Thoracic aorta (tissue), 2 donors: ENCODE data around the gene THYN1. TPM values are rescaled to one million over a fixed set of nuclear protein-coding genes. Genes with fewer than 3 reads are reported as not detected.

ENCODE experiments used
- ATAC-seq: fragments of 150-250 bp; one replicate; pipeline ENCODE4 v1.8.0; 2017; ENCODE audit warnings: low read depth; ENCODE audit not compliant: insufficient number of reproducible peaks, low FRiP score
- DNase-seq: peaks from one replicate; pipeline ENCODE4 v3.0.0-alpha.2; 2020; ENCODE audit warnings: low spot score
- H3K27ac ChIP-seq, 2 donors: fragments of 200-600 bp; sonication (generic); 1 replicate in 1 of 2; 2 replicates in 1 of 2; pipeline ENCODE4 v1.5.1; 2016; ENCODE audit warnings: mild to moderate bottlenecking in 2 of 2, moderate library complexity in 2 of 2
- H3K27me3 ChIP-seq: fragments of 200-600 bp; sonication (generic); replicated peaks from 2 replicates; pipeline ENCODE4 v1.6.0; 2016; ENCODE audit warnings: mild to moderate bottlenecking; ENCODE audit not compliant: insufficient read depth
- H3K36me3 ChIP-seq: fragments of 200-600 bp; sonication (generic); one replicate; pipeline ENCODE4 v1.5.1; 2016
- H3K4me1 ChIP-seq, 2 donors: fragments of 200-600 bp; sonication (generic); 1 replicate in 1 of 2; 2 replicates in 1 of 2; pipeline versions ENCODE4 v1.5.1 to v1.6.0; 2016; ENCODE audit warnings: low read depth in 2 of 2, mild to moderate bottlenecking in 1 of 2; ENCODE audit not compliant: control insufficient read depth in 1 of 2
- H3K4me3 ChIP-seq: fragments of 200-600 bp; sonication (generic); 2 replicates; pipeline ENCODE4 v1.5.1; 2016; ENCODE audit warnings: mild to moderate bottlenecking
- H3K9me3 ChIP-seq: fragments of 200-600 bp; sonication (generic); 2 replicates; pipeline ENCODE4 v1.5.1; 2016
- total RNA-seq, 2 donors: library from RNA; depleted of rRNA; stranded (reverse); fragments of >200 nt; gene quantifications; one replicate each; pipeline versions ENCODE4 v1.1.0 to v1.2.3, GENCODE V29; 2016
- TF ChIP-seq, protein P1 (sequence below): fragments of 200-600 bp; sonication (generic); IDR thresholded peaks from one replicate; pipeline ENCODE4 v1.5.1; 2019; ENCODE audit warnings: antibody characterized with exemption

Gene THYN1
- total RNA-seq, 2 donors from 2014 or later, result 31.1 to 44.2 TPM

- TF ChIP-seq, protein P1, sequence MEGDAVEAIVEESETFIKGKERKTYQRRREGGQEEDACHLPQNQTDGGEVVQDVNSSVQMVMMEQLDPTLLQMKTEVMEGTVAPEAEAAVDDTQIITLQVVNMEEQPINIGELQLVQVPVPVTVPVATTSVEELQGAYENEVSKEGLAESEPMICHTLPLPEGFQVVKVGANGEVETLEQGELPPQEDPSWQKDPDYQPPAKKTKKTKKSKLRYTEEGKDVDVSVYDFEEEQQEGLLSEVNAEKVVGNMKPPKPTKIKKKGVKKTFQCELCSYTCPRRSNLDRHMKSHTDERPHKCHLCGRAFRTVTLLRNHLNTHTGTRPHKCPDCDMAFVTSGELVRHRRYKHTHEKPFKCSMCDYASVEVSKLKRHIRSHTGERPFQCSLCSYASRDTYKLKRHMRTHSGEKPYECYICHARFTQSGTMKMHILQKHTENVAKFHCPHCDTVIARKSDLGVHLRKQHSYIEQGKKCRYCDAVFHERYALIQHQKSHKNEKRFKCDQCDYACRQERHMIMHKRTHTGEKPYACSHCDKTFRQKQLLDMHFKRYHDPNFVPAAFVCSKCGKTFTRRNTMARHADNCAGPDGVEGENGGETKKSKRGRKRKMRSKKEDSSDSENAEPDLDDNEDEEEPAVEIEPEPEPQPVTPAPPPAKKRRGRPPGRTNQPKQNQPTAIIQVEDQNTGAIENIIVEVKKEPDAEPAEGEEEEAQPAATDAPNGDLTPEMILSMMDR, result no peak
- H3K4me3 ChIP-seq, result no peak overlapping the region
- H3K4me1 ChIP-seq, result no peaks in the 10 kb centered on the region
- peaks cover 18% of the 10 kb centered on the region for H3K36me3 ChIP-seq
- H3K27ac ChIP-seq, result no peak overlapping the region
- H3K27me3 ChIP-seq, result no peaks in the 10 kb centered on the region
- no peak for ATAC-seq
- DNase-seq, result no peak
- H3K9me3 ChIP-seq, result no peaks in the 10 kb centered on the region
These were observed 50.5 kb downstream of the THYN1 start for GRCh38 chr11:134202661-134203060.

DNA sequence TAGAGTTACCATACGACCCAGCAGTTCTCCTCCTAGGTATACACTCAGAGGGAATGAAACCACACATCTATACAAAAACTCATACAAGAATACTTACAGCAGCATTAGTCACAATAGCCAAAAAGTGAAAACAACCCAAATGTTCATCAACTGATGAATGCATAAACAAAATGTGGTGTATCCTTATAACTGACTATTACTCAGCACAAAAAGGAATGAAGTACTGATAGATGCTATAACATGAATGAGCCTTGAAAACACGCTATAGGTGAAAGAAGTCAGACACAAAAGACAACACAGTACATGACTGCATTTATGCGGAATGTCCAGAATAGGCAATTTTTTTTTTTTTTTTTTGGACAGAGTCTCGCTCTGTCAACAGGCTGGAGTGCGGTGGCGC lies 52.5 kb downstream of the THYN1 start:
- Histone ChIP-seq H3K9me3 (no peaks in the 10 kb centered on the region), H3K27ac (no peak overlapping the region), H3K36me3 (peaks cover 10% of the 10 kb centered on the region), H3K4me3 (no peak overlapping the region), H3K4me1 (no peaks in the 10 kb centered on the region), H3K27me3 (no peaks in the 10 kb centered on the region)
- no peak for DNase-seq
- TF ChIP-seq, protein P1, result no peak
- no peak for ATAC-seq

DNA sequence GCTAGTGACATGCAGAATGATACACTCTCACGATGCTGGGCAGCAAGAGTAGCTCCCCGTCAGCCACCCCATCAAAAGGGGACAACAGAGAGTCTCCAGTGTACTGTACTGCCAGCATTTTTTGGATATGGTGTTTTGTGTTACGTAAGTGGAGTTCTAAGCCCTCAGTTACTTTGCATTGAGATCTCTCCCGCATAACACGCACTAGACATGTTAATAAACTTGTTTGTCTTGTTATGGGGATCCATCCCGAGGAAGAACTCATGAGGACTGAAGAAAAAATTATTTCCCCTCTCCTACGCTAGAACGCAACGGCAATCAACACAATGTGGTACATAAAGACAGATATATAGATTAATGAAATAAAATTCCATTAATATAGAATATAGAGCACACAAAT lies 53.6 kb downstream of the THYN1 start:
- ATAC-seq (no peak), DNase-seq (no peak)
- Histone ChIP-seq H3K27me3 (no peaks in the 10 kb centered on the region), H3K27ac (no peak overlapping the region), H3K4me3 (no peak overlapping the region), H3K36me3 (peaks cover 10% of the 10 kb centered on the region), H3K4me1 (no peaks in the 10 kb centered on the region), H3K9me3 (no peaks in the 10 kb centered on the region)
- TF ChIP-seq, protein P1, result no peak

Other genes with a start within 250 kb of the THYN1 start
- gene JAM3, start 184.3 kb downstream of the THYN1 start, total RNA-seq, result 100 to 1,000 TPM in 1 of 2 donors, 10 to 100 TPM in 1; 83.7 to 110 TPM
- gene NCAPD3, start 29.4 kb downstream of the THYN1 start, total RNA-seq, result 1 to 10 TPM; 7.4 to 9.2 TPM
- gene VPS26B, start 28.7 kb downstream of the THYN1 start, total RNA-seq, result 10 to 100 TPM; 37.8 to 45.1 TPM
- gene ACAD8, start 216 bp upstream of the THYN1 start, total RNA-seq, result 10 to 100 TPM; 17.9 to 35.3 TPM
- gene GLB1L3, start 23.0 kb upstream of the THYN1 start, total RNA-seq, result not detected
- 1 to 10 TPM; 2.5 to 4.1 TPM for gene GLB1L2, start 78.6 kb upstream of the THYN1 start, total RNA-seq
- under 1 TPM in 1 of 2 donors, not detected in 1; 0.71 TPM for gene B3GAT1, start 158.9 kb upstream of the THYN1 start, total RNA-seq